Effector memory CD4-positive, alpha-beta T cell (primary cell): ENCODE measurements around the gene CXorf66.
"Not testable (repeated sequence)": the region's sequence is repeated elsewhere in the genome, so short reads cannot be mapped to it uniquely, and the experiment has no call there.

Experiments used
- DNase-seq, 3 donors: peaks; one replicate each; pipeline ENCODE4 v3.0.0-alpha.2; 2020
- H3K27ac ChIP-seq: 2 replicates; pipeline ENCODE4 v1.7.0; 2013; ENCODE audit warnings: mild to moderate bottlenecking, low read length, moderate library complexity; ENCODE audit not compliant: insufficient read depth, poor library complexity, severe bottlenecking
- H3K27me3 ChIP-seq: replicated peaks from 2 replicates; pipeline ENCODE4 v1.7.0; 2013; ENCODE audit warnings: mild to moderate bottlenecking, low read length; ENCODE audit not compliant: insufficient read depth, control insufficient read depth, poor library complexity, severe bottlenecking
- H3K36me3 ChIP-seq: 2 replicates; pipeline ENCODE4 v1.7.0; 2013; ENCODE audit warnings: mild to moderate bottlenecking, low read length, moderate library complexity; ENCODE audit not compliant: control insufficient read depth, insufficient read depth
- H3K4me1 ChIP-seq: 2 replicates; pipeline ENCODE4 v1.7.0; 2013; ENCODE audit warnings: low read length, mild to moderate bottlenecking; ENCODE audit not compliant: control insufficient read depth, insufficient read depth, poor library complexity, severe bottlenecking
- H3K4me3 ChIP-seq: 2 replicates; pipeline ENCODE4 v1.7.0; 2013; ENCODE audit warnings: low read length, low read depth, mild to moderate bottlenecking; ENCODE audit not compliant: insufficient read depth, poor library complexity, severe bottlenecking
- H3K9me3 ChIP-seq: 2 replicates; pipeline ENCODE4 v1.7.0; 2013; ENCODE audit warnings: mild to moderate bottlenecking, low read length, moderate library complexity; ENCODE audit not compliant: control insufficient read depth
- total RNA-seq, 3 donors: gene quantifications; one replicate each; lab custom pipeline; 2026; lab: John Stamatoyannopoulos, UW

CXorf66 gene, protein sequence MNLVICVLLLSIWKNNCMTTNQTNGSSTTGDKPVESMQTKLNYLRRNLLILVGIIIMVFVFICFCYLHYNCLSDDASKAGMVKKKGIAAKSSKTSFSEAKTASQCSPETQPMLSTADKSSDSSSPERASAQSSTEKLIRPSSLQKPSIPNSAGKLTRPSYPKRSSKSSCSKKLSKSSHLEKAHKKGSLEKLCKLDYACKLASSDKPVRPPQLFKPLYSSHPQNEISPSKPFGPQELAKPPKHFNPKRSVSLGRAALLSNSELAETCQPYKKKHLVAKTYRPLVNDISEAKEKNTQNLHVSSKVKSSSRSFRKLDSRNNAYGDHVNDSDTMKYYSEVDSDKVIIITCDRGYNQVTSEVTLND
- total RNA-seq, result 0 reads per million in 3 donors

DNA sequence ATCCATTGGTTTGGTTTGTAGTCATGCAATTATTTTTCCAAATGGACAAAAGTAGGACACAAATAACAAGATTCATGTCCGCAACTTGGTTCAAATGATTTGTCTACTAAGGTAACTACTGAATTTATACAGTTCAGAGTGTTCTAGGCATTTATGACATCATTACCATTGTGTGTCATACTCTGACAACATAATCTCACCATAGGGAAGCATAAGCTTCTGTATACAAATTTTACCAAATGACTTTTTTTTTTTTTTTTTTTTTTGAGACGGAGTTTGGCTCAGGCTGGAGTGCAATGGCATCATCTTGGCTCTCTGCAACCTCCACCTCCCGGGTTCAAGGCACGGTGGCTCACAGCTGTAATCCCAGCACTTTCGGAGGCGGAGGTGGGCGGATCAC is at the start of gene CXorf66:
TSS of gene CXorf66 (minus strand) at position 101 of the 400 bp plus-strand sequence. CDS start at position 76, 25 bp downstream.
- DNase-seq, result no peak
- H3K27ac ChIP-seq, result no peak within 1 kb of the TSS
- no peaks in the 10 kb centered on the region for H3K36me3 ChIP-seq
- H3K9me3 ChIP-seq, result no peaks in the 10 kb centered on the region
- H3K27me3 ChIP-seq, result no peaks in the 10 kb centered on the region
- no peak within 1 kb of the TSS for H3K4me3 ChIP-seq
- H3K4me1 ChIP-seq, result no peaks in the 10 kb centered on the region

DNA sequence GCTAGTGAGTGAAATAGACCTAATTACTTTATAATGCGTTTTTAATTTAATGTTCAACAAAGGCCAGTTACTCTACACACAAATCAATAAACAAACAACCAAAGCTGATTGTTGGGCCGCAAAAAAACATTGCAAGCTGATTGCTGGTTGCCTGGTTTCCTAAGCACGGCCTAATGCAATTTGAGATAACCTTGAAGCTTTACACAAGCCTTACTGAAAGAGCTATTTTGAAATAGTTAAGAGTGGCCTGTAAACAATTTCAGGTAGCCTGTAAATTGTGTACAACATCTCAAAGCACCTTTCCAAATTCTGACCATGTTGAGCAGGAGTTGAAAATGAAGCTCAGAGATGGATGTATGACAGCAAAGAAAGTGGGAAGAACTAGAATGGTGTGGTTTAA is 17.5 kb upstream of the CXorf66 start:
- no peak overlapping the region for H3K4me3 ChIP-seq
- no peaks in the 10 kb centered on the region for H3K4me1 ChIP-seq
- H3K27ac ChIP-seq, result no peak overlapping the region
- no peaks in the 10 kb centered on the region for H3K9me3 ChIP-seq
- no peaks in the 10 kb centered on the region for H3K36me3 ChIP-seq
- no peaks in the 10 kb centered on the region for H3K27me3 ChIP-seq
- DNase-seq, result no peak

DNA sequence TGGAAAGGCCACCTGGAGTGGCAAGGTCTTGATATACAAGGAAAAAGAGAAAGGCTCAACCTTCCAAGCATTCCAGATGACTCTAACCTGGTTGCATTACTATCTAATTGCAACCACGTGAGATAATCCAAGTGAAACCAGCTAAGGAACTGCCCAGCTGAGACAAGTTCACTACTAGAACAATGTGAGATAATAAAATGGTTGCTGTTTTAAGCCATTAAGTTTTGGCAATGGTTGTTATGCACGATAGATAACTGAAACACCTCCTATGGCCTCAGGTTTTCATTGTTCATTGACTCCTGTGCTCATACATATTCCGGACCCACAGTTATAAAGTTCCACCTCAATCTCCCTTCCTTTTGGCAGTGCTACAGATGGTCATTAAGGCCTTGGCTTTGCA is 9.2 kb upstream of the CXorf66 start:
- DNase-seq, result no peak
- H3K4me3 ChIP-seq, result no peak overlapping the region
- no peaks in the 10 kb centered on the region for H3K4me1 ChIP-seq
- no peaks in the 10 kb centered on the region for H3K36me3 ChIP-seq
- no peak overlapping the region for H3K27ac ChIP-seq
- no peaks in the 10 kb centered on the region for H3K27me3 ChIP-seq
- H3K9me3 ChIP-seq, result no peaks in the 10 kb centered on the region

DNA sequence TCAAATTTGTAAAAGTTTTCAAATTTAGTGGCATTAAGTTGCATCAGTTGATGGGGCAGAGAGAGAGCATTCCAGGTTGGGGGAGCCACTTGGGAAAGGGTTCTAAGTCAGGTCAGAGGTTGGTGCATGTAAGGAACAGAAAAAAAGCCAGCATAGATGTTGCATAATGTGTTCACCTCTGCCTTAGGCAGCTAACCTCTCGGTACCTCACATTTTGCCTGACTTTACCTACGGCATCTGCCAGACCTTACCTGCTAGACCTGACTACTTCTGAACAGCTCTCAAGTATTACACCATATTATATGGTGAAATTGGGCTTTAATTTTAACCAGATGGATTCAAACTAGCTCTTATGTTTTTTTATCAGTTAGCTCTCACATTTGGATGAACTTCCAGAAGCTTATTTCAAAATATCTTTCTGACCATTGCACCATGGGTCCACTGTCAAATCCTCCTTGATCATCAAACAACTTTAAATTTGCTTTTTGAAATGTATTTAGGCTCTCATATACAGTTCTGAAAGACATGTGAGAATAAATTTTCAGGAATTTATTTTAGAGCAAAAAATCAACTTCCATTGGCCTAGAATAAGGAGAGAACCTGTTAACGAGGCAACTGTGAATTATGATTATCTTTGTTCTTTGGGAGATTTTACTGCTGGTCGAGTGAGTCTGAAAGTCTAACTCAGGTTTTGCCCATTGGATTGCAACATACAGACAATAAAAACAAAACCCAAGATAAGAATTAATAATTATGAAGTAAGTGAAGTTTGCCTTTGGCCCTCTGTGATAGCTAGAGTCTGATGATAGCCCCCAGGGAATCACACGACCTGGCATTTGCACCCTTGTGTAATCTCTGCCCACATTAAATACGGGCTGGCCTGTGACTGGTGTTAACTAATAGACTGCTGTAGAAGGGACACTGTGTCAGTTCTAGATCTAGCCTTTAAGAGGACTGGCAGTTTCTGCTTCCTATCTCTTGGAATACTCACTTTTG is 7.6 kb upstream of the CXorf66 start:
- DNase-seq, result no peak

DNA sequence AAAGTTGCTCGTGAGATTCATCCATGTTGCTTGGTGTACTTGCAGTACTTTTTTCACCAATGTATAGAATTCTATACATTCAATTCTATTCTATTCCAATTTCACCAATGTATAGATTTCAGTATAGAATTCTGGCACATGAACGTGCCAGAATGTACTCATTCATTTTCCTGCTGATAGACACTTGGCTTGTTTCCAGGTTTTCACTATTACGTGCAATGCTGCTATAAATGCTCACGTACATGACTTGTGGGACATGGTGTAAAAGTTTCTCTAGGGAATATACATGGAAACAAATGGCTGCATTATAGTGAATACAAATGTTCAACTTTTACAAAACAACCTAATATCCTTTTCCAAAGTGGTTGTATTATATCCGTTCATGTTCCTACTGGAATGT is 6.8 kb upstream of the CXorf66 start:
- DNase-seq, result no peak
- Histone ChIP-seq H3K36me3 (no peaks in the 10 kb centered on the region), H3K4me1 (no peaks in the 10 kb centered on the region), H3K27ac (no peak overlapping the region), H3K27me3 (no peaks in the 10 kb centered on the region), H3K4me3 (no peak overlapping the region), H3K9me3 (no peaks in the 10 kb centered on the region)

More for the DNA sequence above, 7.6 kb upstream of the CXorf66 start:
- H3K9me3 ChIP-seq, result no peaks in the 10 kb centered on the region
- H3K36me3 ChIP-seq, result no peaks in the 10 kb centered on the region
- no peaks in the 10 kb centered on the region for H3K4me1 ChIP-seq
- no peak overlapping the region for H3K27ac ChIP-seq
- H3K4me3 ChIP-seq, result no peak overlapping the region
- no peaks in the 10 kb centered on the region for H3K27me3 ChIP-seq

DNA sequence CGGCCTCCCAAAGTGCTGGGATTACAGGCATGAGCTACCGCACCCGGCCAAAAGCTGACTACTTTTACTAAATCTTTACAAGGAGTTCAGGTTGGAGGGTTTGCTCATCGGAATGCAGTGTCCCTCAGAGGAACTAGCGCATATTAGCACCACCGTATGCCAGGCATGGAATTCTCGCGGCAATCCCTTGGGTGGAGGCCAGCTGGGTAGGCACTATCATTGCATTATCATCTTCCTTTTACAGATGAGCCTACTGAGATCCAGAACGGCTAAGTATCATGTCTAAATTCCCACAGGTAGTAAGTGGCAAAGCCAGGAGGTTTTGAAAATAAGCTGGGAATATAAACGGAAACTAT is 6.1 kb upstream of the CXorf66 start:
- H3K27me3 ChIP-seq, result no peaks in the 10 kb centered on the region
- H3K9me3 ChIP-seq, result no peaks in the 10 kb centered on the region
- no peaks in the 10 kb centered on the region for H3K36me3 ChIP-seq
- no peaks in the 10 kb centered on the region for H3K4me1 ChIP-seq
- H3K4me3 ChIP-seq, result no peak overlapping the region
- H3K27ac ChIP-seq, result no peak overlapping the region
- DNase-seq, result no peak

DNA sequence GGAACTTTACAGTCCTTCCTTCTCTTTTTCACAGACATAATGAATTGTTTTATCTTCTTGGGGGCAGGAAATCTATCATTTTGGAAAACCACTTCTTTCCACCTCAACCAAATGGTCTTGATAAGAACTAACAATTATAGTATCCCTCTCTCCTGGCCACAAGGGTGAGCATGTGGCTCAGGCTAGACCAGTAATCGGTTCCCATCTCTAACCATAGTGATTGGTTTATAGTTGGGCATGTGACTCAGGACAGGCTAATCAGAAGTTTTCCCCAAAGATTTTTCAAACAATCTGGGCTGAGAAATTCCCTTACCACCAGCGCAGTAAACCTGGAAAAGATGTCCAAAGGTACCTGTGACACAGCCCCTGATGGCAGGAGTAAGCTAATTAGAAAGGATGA is 4.0 kb upstream of the CXorf66 start:
- no peak overlapping the region for H3K27ac ChIP-seq

DNA sequence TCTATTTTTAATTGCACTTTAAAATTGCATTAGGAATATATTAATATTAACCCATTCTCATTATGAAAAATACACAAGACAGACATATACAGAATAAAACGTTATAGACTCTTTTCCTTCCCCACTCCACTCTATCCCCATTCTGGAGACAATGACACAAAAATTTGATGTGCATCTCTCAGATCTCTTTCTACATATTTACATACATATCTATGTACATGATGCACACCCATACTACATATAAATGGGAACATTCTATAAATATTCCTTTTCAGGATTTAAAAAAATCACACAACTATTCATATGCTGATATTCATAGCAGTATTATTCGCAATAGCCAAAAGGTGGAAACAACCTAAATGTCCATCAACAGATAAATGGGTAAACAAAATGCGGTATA is 2.4 kb upstream of the CXorf66 start:
- no peaks in the 10 kb centered on the region for H3K27me3 ChIP-seq
- H3K36me3 ChIP-seq, result no peaks in the 10 kb centered on the region
- H3K27ac ChIP-seq, result no peak overlapping the region
- no peaks in the 10 kb centered on the region for H3K9me3 ChIP-seq
- no peaks in the 10 kb centered on the region for H3K4me1 ChIP-seq
- no peak for DNase-seq
- no peak overlapping the region for H3K4me3 ChIP-seq

More for the DNA sequence above, 4.0 kb upstream of the CXorf66 start:
- no peaks in the 10 kb centered on the region for H3K27me3 ChIP-seq
- no peak overlapping the region for H3K4me3 ChIP-seq
- no peaks in the 10 kb centered on the region for H3K36me3 ChIP-seq
- H3K4me1 ChIP-seq, result no peaks in the 10 kb centered on the region
- DNase-seq, result no peak
- H3K9me3 ChIP-seq, result no peaks in the 10 kb centered on the region

DNA sequence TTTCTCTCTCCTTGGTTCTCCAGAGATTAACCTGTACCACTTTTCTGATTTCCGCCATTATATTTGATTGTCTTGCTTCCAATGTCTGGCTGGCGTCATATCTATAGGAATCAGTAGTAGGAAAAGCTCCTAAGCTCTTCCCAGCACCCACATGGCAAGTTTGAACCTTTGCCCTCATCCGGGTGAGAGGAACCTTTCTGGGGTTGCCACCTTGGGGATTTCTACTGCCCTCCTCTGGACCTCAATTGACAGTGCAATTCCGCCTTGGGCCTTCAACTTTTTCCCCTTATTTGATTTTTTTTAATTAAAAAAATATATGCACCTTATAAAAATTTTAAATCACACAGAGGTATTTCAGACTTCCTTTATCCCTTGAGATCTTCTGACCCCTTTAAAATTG is 2.0 kb upstream of the CXorf66 start:
- no peak for DNase-seq

DNA sequence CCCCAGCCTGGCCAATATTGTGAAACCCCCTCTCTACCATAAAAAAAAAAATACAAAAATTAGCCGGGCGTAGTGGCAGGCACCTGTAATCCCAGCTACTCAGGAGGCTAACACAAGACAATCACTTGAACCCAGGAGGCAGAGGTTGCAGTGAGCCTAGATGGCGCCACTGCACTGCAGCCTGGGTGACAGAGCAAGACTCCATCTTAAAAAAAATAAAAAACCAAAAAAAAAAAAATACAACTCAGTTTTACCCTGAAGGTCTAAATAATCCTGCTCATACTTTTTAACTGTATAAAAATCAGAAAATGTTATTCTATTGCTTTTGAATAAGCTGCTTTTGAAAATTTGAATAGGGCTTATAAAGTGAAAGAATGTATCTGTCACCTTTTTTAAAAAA is 838 bp upstream of the CXorf66 start:
- H3K4me1 ChIP-seq, H3K4me3 ChIP-seq, H3K36me3 ChIP-seq, H3K9me3 ChIP-seq, H3K27ac ChIP-seq, H3K27me3 ChIP-seq, DNase-seq: not testable (repeated sequence)

More for the DNA sequence above, 2.0 kb upstream of the CXorf66 start:
- H3K27ac ChIP-seq, result no peak overlapping the region
- H3K4me3 ChIP-seq, result no peak overlapping the region
- no peaks in the 10 kb centered on the region for H3K36me3 ChIP-seq
- H3K9me3 ChIP-seq, result no peaks in the 10 kb centered on the region
- H3K27me3 ChIP-seq, result no peaks in the 10 kb centered on the region
- no peaks in the 10 kb centered on the region for H3K4me1 ChIP-seq
